ENCODE results near the gene DCAF8. TPM values are rescaled to one million over a fixed set of nuclear protein-coding genes. Genes with fewer than 3 reads are reported as not detected.

Gene DCAF8
- polyA plus RNA-seq, 3 donors = 35.5 to 205 (median 44.6) TPM

DNA sequence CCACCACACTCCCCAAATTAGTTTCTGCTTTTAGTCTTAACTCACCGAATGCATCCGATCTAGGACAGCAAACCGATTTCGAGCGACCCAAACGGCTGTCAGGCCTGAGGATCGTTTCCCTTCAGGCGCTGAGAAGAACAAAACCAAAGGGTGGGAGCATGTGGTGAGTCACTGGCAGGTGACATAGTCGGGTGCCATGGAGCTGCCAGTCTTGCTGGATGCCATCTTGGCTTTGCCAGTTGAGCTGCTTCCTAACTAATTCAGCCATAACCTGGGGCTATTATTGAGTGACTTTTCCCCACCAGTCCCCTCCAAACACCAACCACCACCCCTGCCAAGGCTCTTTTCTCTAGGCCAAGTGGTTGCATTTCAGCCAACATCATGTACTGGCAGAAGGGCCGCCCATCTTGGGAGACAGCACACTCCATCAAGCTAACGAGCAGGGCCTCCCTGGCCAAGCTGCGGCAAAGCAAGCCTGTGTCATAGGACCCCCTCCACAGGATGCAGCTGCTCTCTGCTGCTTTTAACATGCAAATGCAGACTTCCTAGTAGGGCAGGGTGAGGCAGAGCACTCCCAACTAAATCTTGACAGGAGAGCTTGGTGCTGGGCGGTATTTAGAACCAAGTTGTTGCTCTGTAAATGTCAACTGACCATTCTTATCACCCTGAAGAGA lies 44.9 kb upstream of the DCAF8 start:
- intact Hi-C loops (cut with micrococcal nuclease) = no loop called here
- H3K27ac ChIP-seq (ENCODE audit: low read depth in 1 of 2, low read length in 2 of 2) = no peak overlapping the region
- DNase-seq = no peak
- no peak overlapping the region for H2AFZ ChIP-seq (ENCODE audit: insufficient read depth, low read depth, low read length, poor library complexity, severe bottlenecking)
- H3K4me3 ChIP-seq (replicated peaks in 1 of 3; ENCODE audit: low read depth in 2 of 3, low read length in 3 of 3) = no peak overlapping the region
- Mint-ChIP-seq H3K4me1 (no peaks in the 10 kb centered on the region), H3K36me3 (peaks cover 85 to 99% of the 10 kb centered on the region in 2 donors), H3K27ac (peak overlapping the region in 1 of 7 donors; percentile 50), H3K4me3 (no peak overlapping the region), H3K9me3 (no peaks in the 10 kb centered on the region), H3K27me3 (ENCODE audit: low read depth in 3 of 3) (peaks cover 0 to 1% (median 0%) of the 10 kb centered on the region in 3 donors)
- no peaks in the 10 kb centered on the region for H3K4me1 ChIP-seq (ENCODE audit: control insufficient read depth in 1 of 2, insufficient read depth in 2 of 2, low read length in 2 of 2)
- H3K9ac ChIP-seq (ENCODE audit: insufficient read depth, low read length, poor library complexity, severe bottlenecking) = no peak overlapping the region
- peaks cover 57% of the 10 kb centered on the region for H4K20me1 ChIP-seq (ENCODE audit: insufficient read depth, low read length)
- no peaks in the 10 kb centered on the region for H3K79me2 ChIP-seq (ENCODE audit: insufficient read depth, low read length)
- no peaks in the 10 kb centered on the region for H3K27me3 ChIP-seq (ENCODE audit: control insufficient read depth in 2 of 2, insufficient read depth in 2 of 2, low read length in 2 of 2)
- TF ChIP-seq, protein P1, sequence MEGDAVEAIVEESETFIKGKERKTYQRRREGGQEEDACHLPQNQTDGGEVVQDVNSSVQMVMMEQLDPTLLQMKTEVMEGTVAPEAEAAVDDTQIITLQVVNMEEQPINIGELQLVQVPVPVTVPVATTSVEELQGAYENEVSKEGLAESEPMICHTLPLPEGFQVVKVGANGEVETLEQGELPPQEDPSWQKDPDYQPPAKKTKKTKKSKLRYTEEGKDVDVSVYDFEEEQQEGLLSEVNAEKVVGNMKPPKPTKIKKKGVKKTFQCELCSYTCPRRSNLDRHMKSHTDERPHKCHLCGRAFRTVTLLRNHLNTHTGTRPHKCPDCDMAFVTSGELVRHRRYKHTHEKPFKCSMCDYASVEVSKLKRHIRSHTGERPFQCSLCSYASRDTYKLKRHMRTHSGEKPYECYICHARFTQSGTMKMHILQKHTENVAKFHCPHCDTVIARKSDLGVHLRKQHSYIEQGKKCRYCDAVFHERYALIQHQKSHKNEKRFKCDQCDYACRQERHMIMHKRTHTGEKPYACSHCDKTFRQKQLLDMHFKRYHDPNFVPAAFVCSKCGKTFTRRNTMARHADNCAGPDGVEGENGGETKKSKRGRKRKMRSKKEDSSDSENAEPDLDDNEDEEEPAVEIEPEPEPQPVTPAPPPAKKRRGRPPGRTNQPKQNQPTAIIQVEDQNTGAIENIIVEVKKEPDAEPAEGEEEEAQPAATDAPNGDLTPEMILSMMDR (IDR thresholded peaks at IDR 0.05) = no peak
- 81% methylated on average over 6 of the region's 13 CpGs for WGBS (ENCODE audit: insufficient coverage)
- no peak overlapping the region for H3K4me2 ChIP-seq (replicated peaks; ENCODE audit: extremely low read depth, low read length, poor library complexity, severe bottlenecking)
- H3K9me3 ChIP-seq (replicated peaks in 1 of 2; ENCODE audit: control insufficient read depth in 1 of 2, insufficient read depth in 1 of 2, low read length in 2 of 2) = no peaks in the 10 kb centered on the region
- peaks cover 97 to 98% of the 10 kb centered on the region in 2 donors for H3K36me3 ChIP-seq (replicated peaks in 1 of 2; ENCODE audit: control insufficient read depth in 1 of 2, insufficient read depth in 2 of 2, low read length in 2 of 2)

DNA sequence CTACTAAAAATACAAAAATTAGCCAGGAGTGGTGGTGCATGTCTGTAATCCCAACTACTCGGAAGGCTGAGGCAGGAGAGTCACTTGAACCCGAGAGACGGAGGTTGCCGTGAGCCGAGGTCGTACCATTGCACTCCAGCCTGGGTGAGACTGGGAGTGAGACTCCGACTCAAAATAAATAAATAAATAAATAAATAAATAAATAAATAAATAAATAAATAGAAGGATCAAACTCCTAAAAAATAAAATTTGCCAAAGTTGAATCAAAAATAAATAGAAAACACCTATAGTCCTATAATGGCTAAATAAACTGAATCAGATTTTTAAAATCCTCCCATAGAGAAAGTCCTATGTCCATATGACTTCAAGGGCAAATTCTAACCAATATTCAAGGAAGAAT lies 37.8 kb upstream of the DCAF8 start:
- no peaks in the 10 kb centered on the region for H3K79me2 ChIP-seq (ENCODE audit: insufficient read depth, low read length)
- H3K4me1 Mint-ChIP-seq = no peaks in the 10 kb centered on the region
- no peak overlapping the region for H3K4me3 Mint-ChIP-seq
- intact Hi-C loops (cut with micrococcal nuclease) = no loop called here
- H3K36me3 ChIP-seq (replicated peaks in 1 of 2; ENCODE audit: control insufficient read depth in 1 of 2, insufficient read depth in 2 of 2, low read length in 2 of 2) = peaks cover 94 to 98% of the 10 kb centered on the region in 2 donors
- DNase-seq = no peak
- no peak overlapping the region for H3K4me3 ChIP-seq (replicated peaks in 1 of 3; ENCODE audit: low read depth in 2 of 3, low read length in 3 of 3)
- no peaks in the 10 kb centered on the region for H3K27me3 ChIP-seq (ENCODE audit: control insufficient read depth in 2 of 2, insufficient read depth in 2 of 2, low read length in 2 of 2)
- H3K4me1 ChIP-seq (ENCODE audit: control insufficient read depth in 1 of 2, insufficient read depth in 2 of 2, low read length in 2 of 2) = no peaks in the 10 kb centered on the region
- 90% methylated on average over 2 of the region's 7 CpGs for WGBS (ENCODE audit: insufficient coverage)
- no peak overlapping the region for H3K27ac ChIP-seq (ENCODE audit: low read depth in 1 of 2, low read length in 2 of 2)
- peaks cover 49% of the 10 kb centered on the region for H4K20me1 ChIP-seq (ENCODE audit: insufficient read depth, low read length)
- H3K27me3 Mint-ChIP-seq (ENCODE audit: low read depth in 3 of 3) = peaks cover 0 to 1% (median 0%) of the 10 kb centered on the region in 3 donors
- H3K36me3 Mint-ChIP-seq = peaks cover 70 to 89% of the 10 kb centered on the region in 2 donors
- TF ChIP-seq, protein P1 (IDR thresholded peaks at IDR 0.05) = no peak
- no peaks in the 10 kb centered on the region for H3K9me3 Mint-ChIP-seq
- no peak overlapping the region for H3K27ac Mint-ChIP-seq
- no peaks in the 10 kb centered on the region for H3K9me3 ChIP-seq (replicated peaks in 1 of 2; ENCODE audit: control insufficient read depth in 1 of 2, insufficient read depth in 1 of 2, low read length in 2 of 2)
- no peak overlapping the region for H3K4me2 ChIP-seq (replicated peaks; ENCODE audit: extremely low read depth, low read length, poor library complexity, severe bottlenecking)
- H2AFZ ChIP-seq (ENCODE audit: insufficient read depth, low read depth, low read length, poor library complexity, severe bottlenecking) = no peak overlapping the region
- no peak overlapping the region for H3K9ac ChIP-seq (ENCODE audit: insufficient read depth, low read length, poor library complexity, severe bottlenecking)
